ENCODE measurements around the gene MGAT4B. TPM values are rescaled to one million over a fixed set of nuclear protein-coding genes. Genes with fewer than 3 reads are reported as not detected.

The MGAT4B gene
- total RNA-seq, 4 donors from 2014 or later: 52.7 to 153 (median 91.0) TPM

DNA sequence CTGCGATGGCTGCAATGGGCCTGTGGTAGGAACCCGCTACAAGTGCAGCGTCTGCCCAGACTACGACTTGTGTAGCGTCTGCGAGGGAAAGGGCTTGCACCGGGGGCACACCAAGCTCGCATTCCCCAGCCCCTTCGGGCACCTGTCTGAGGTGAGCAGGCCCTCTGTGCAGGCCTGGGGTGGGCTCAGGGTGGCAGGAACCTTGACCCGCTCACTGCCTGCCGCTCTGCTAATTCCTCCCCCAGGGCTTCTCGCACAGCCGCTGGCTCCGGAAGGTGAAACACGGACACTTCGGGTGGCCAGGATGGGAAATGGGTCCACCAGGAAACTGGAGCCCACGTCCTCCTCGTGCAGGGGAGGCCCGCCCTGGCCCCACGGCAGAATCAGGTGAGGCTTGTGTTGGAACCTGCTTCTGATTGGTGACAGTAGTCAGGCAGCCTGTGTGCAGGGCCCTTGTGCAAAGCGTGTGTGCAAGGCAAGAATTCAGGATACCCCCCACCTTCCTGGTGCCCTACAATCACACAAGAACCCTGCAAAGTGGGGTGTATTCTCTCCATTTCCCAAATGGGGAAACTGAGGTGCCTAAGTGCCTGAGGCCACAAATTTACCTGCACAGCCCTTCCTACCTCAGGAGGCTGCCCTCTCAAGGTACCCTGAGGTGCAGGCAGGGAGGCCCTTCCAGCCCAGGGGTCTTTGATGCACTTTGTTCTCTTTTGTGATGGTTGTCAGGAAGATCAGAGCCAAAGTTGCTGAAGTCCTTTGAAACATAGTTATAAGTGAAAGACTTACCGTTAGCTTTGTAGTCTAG is 17.5 kb upstream of the MGAT4B start:
- H3K27ac ChIP-seq: no peak overlapping the region
- peaks cover 0 to 81% (median 42%) of the 10 kb centered on the region in 4 donors for H3K4me1 ChIP-seq
- WGBS, 2 donors: 89 to 90% methylated on average over 10 to 20 of the region's 22 CpGs
- H3K27me3 ChIP-seq: no peaks in the 10 kb centered on the region
- peaks cover 12 to 67% (median 24%) of the 10 kb centered on the region in 3 donors for H3K36me3 ChIP-seq
- no peak for DNase-seq (ENCODE audit: low spot score in 2 of 2)
- peak overlapping the region in 1 of 4 donors; percentile 80 for H3K4me3 ChIP-seq
- TF ChIP-seq, protein P1, sequence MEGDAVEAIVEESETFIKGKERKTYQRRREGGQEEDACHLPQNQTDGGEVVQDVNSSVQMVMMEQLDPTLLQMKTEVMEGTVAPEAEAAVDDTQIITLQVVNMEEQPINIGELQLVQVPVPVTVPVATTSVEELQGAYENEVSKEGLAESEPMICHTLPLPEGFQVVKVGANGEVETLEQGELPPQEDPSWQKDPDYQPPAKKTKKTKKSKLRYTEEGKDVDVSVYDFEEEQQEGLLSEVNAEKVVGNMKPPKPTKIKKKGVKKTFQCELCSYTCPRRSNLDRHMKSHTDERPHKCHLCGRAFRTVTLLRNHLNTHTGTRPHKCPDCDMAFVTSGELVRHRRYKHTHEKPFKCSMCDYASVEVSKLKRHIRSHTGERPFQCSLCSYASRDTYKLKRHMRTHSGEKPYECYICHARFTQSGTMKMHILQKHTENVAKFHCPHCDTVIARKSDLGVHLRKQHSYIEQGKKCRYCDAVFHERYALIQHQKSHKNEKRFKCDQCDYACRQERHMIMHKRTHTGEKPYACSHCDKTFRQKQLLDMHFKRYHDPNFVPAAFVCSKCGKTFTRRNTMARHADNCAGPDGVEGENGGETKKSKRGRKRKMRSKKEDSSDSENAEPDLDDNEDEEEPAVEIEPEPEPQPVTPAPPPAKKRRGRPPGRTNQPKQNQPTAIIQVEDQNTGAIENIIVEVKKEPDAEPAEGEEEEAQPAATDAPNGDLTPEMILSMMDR (IDR thresholded peaks at IDR 0.05): no peak
- TF ChIP-seq POLR2A (IDR thresholded peaks at IDR 0.05): no peak
- no peak for TF ChIP-seq EP300 (IDR thresholded peaks at IDR 0.05)
- no peaks in the 10 kb centered on the region for H3K9me3 ChIP-seq

DNA sequence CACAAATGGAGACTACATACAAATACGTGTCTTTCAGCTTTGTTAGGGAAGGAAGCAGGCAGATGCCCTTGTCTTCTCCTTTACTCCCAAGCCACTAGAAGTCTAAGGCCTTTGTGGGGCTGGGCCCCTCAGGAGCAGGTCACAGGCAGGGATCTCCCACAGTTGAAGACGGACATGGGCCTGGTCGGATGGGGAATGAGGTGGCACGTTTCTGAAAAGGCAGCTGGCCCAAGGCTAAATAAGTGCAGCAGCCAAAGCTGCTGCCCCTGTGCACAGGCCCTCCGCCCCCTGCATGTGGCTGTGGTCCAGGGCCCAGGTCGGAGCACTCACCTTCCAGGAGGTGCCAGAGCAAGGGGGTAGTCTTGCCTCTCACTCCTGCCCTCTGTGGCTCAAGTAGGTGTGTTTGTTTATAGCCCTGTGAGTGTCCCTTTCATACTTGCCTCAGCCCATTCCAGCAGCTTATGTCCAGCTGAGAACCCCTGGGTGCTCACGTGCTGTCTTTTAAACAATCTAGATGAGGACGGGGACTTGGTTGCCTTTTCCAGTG is 15.9 kb upstream of the MGAT4B start:
- 47 to 55% methylated on average over 7 to 8 of the region's 8 CpGs for WGBS, 2 donors
- peak overlapping the region in 3 of 4 donors; percentile 57 to 99 (median 98) for H3K27ac ChIP-seq
- peak overlapping the region; percentile 31 to 88 (median 84) for H3K4me3 ChIP-seq
- peaks cover 11 to 50% (median 20%) of the 10 kb centered on the region in 3 donors for H3K36me3 ChIP-seq
- no peaks in the 10 kb centered on the region for H3K27me3 ChIP-seq
- H3K4me1 ChIP-seq: peaks cover 0 to 81% (median 52%) of the 10 kb centered on the region in 4 donors
- no peaks in the 10 kb centered on the region for H3K9me3 ChIP-seq
- DNase-seq (ENCODE audit: low spot score in 2 of 2): no peak
- TF ChIP-seq POLR2A (IDR thresholded peaks at IDR 0.05) (no peak), EP300 (IDR thresholded peaks at IDR 0.05) (no peak)
- TF ChIP-seq, protein P1 (IDR thresholded peaks at IDR 0.05): no peak

GRCh38 chr5:179822059-179822432 is 15.4 kb upstream of the MGAT4B start:
- Histone ChIP-seq H3K4me1 (peaks cover 0 to 81% (median 57%) of the 10 kb centered on the region in 4 donors), H3K9me3 (no peaks in the 10 kb centered on the region), H3K27me3 (no peaks in the 10 kb centered on the region), H3K4me3 (peak overlapping the region; percentile 31 to 88 (median 84)), H3K27ac (peak overlapping the region; percentile 57 to 99 (median 96)), H3K36me3 (peaks cover 11 to 46% (median 15%) of the 10 kb centered on the region in 3 donors)
- no peak for DNase-seq (ENCODE audit: low spot score in 2 of 2)
- no peak for TF ChIP-seq EP300 (IDR thresholded peaks at IDR 0.05)
- no peak for TF ChIP-seq POLR2A (IDR thresholded peaks at IDR 0.05)
- TF ChIP-seq, protein P1 (IDR thresholded peaks at IDR 0.05): no peak
- 56 to 58% methylated on average over 3 of the region's 3 CpGs for WGBS, 2 donors

- Histone ChIP-seq H3K27me3 (no peaks in the 10 kb centered on the region), H3K4me1 (peaks cover 0 to 82% (median 61%) of the 10 kb centered on the region in 4 donors), H3K9me3 (no peaks in the 10 kb centered on the region), H3K27ac (peak overlapping the region; percentile 95 to 100 (median 98)), H3K4me3 (peak overlapping the region; percentile 80 to 88 (median 86)), H3K36me3 (peaks cover 11 to 40% (median 12%) of the 10 kb centered on the region in 3 donors)
- DNase-seq (ENCODE audit: low spot score in 2 of 2): peak; percentile 95 to 97
- WGBS, 2 donors: 0 to 1% methylated on average over 33 to 37 of the region's 54 CpGs
- TF ChIP-seq, protein P1 (IDR thresholded peaks at IDR 0.05): no peak
- TF ChIP-seq POLR2A (IDR thresholded peaks at IDR 0.05) (peak; percentile 70 to 90), EP300 (IDR thresholded peaks at IDR 0.05) (peak; percentile 56 to 99)
Observed at GRCh38 chr5:179821298-179822058, 14.8 kb upstream of the MGAT4B start.

Measured in tibial nerve (tissue), 4 donors.